Sigmoid colon (tissue), 7 donors: Measurements from ENCODE around the gene LDLRAD1. TPM values are rescaled to one million over a fixed set of nuclear protein-coding genes. Genes with fewer than 3 reads are reported as not detected.

Experiments used
- polyA plus RNA-seq, 3 donors: library from polyadenylated mRNA; stranded (reverse); fragments of 200-250 nt; gene quantifications; one replicate each; pipeline ENCODE4 v1.2.3, GENCODE V29; 2013
- total RNA-seq, 4 donors: library from RNA; depleted of rRNA; stranded (reverse); fragments of >200 nt; gene quantifications; one replicate each; pipeline ENCODE4 v1.1.0, GENCODE V29; 2016
- donor health status: healthy with polysubstance abuse.
- donor health status: Bipolar disorder and iron deficiency.
- donor health status: healthy.

Gene LDLRAD1
- total and polyA plus RNA-seq, 7 donors: not detected

Other genes with a start within 250 kb of the LDLRAD1 start
- gene NDC1, start 179.9 kb downstream of the LDLRAD1 start, total RNA-seq: 10 to 100 TPM in 2 of 4 donors, 1 to 10 TPM in 2; 7.6 to 11.4 (median 10.2) TPM
- 10 to 100 TPM in 1 of 3 donors, 1 to 10 TPM in 2; 1.8 to 15.4 (median 3.0) TPM for gene NDC1, start 179.9 kb downstream of the LDLRAD1 start, polyA plus RNA-seq
- 10 to 100 TPM; 13.3 to 23.3 (median 18.8) TPM for gene YIPF1, start 128.4 kb downstream of the LDLRAD1 start, total RNA-seq
- gene YIPF1, start 128.4 kb downstream of the LDLRAD1 start, polyA plus RNA-seq: 10 to 100 TPM; 24.5 to 28.0 (median 27.6) TPM
- not detected for gene DIO1, start 124.0 kb downstream of the LDLRAD1 start, total RNA-seq
- gene DIO1, start 124.0 kb downstream of the LDLRAD1 start, polyA plus RNA-seq: not detected
- gene IFT25, start 72.5 kb downstream of the LDLRAD1 start, total RNA-seq: 10 to 100 TPM; 16.1 to 33.9 (median 24.9) TPM
- gene IFT25, start 72.5 kb downstream of the LDLRAD1 start, polyA plus RNA-seq: 10 to 100 TPM; 17.3 to 31.8 (median 26.4) TPM
- 10 to 100 TPM; 18.5 to 21.6 (median 19.8) TPM for gene LRRC42, start 71.8 kb downstream of the LDLRAD1 start, total RNA-seq
- 10 to 100 TPM; 15.2 to 25.4 (median 19.2) TPM for gene LRRC42, start 71.8 kb downstream of the LDLRAD1 start, polyA plus RNA-seq
- gene TMEM59, start 35.0 kb upstream of the LDLRAD1 start, total RNA-seq: 100 to 1,000 TPM; 114 to 299 (median 237) TPM
- 100 to 1,000 TPM; 160 to 268 (median 187) TPM for gene TMEM59, start 35.0 kb upstream of the LDLRAD1 start, polyA plus RNA-seq
- gene TCEANC2, start 35.4 kb upstream of the LDLRAD1 start, total RNA-seq: 1 to 10 TPM; 6.1 to 6.9 (median 6.6) TPM
- 1 to 10 TPM; 1.8 to 3.6 (median 2.3) TPM for gene TCEANC2, start 35.4 kb upstream of the LDLRAD1 start, polyA plus RNA-seq
- gene CDCP2, start 134.8 kb upstream of the LDLRAD1 start, total RNA-seq: not detected
- gene CDCP2, start 134.8 kb upstream of the LDLRAD1 start, polyA plus RNA-seq: under 1 TPM in 1 of 3 donors, not detected in 2; 0.04 TPM
- gene CYB5RL, start 181.8 kb upstream of the LDLRAD1 start, total RNA-seq: 1 to 10 TPM; 2.6 to 5.7 (median 5.2) TPM
- 1 to 10 TPM; 1.4 to 4.4 (median 1.8) TPM for gene CYB5RL, start 181.8 kb upstream of the LDLRAD1 start, polyA plus RNA-seq
- gene MRPL37, start 182.0 kb upstream of the LDLRAD1 start, total RNA-seq: 10 to 100 TPM; 40.7 to 64.2 (median 55.8) TPM
- gene MRPL37, start 182.0 kb upstream of the LDLRAD1 start, polyA plus RNA-seq: 10 to 100 TPM; 59.2 to 80.2 (median 66.1) TPM